ENCODE measurements around the gene APOBEC3A.
A peak's percentile ranks its signal among the peaks of the same experiment; 100 is the strongest.

APOBEC3A gene

GRCh38 chr22:38957046-38957770, at the start of gene APOBEC3A:
APOBEC3A (plus strand) TSS chr22:38957609; CDS start chr22:38957692, 83 bp downstream.
- DNase-seq (ENCODE audit: low spot score) = no peak

GRCh38 chr22:38907767-38908166, 49.6 kb upstream of the APOBEC3A start:
- DNase-seq (ENCODE audit: low spot score) = no peak

- no peak for DNase-seq (ENCODE audit: low spot score)
These were observed 46.0 kb upstream of the APOBEC3A start for GRCh38 chr22:38911434-38911833.

GRCh38 chr22:38919631-38920190, 37.7 kb upstream of the APOBEC3A start:
- no peak for DNase-seq (ENCODE audit: low spot score)

- no peak for DNase-seq (ENCODE audit: low spot score)
These were observed 36.3 kb upstream of the APOBEC3A start for GRCh38 chr22:38921120-38921519.

- DNase-seq (ENCODE audit: low spot score) = no peak
These were observed 35.6 kb upstream of the APOBEC3A start for GRCh38 chr22:38921806-38922205.

- peak; percentile 84 for DNase-seq (ENCODE audit: low spot score)
These were observed 33.7 kb upstream of the APOBEC3A start for GRCh38 chr22:38923463-38924346.

- DNase-seq (ENCODE audit: low spot score) = no peak
These were observed 33.0 kb upstream of the APOBEC3A start for GRCh38 chr22:38924347-38924952.

GRCh38 chr22:38925571-38926041, 31.8 kb upstream of the APOBEC3A start:
- DNase-seq (ENCODE audit: low spot score) = no peak

- no peak for DNase-seq (ENCODE audit: low spot score)
These were observed 30.2 kb upstream of the APOBEC3A start for GRCh38 chr22:38927033-38927781.

GRCh38 chr22:38930512-38930911, 26.9 kb upstream of the APOBEC3A start:
- DNase-seq (ENCODE audit: low spot score) = no peak

- no peak for DNase-seq (ENCODE audit: low spot score)
These were observed 22.4 kb upstream of the APOBEC3A start for GRCh38 chr22:38935023-38935422.

GRCh38 chr22:38935616-38936015, 21.8 kb upstream of the APOBEC3A start:
- no peak for DNase-seq (ENCODE audit: low spot score)

- DNase-seq (ENCODE audit: low spot score) = no peak
These were observed 20.8 kb upstream of the APOBEC3A start for GRCh38 chr22:38936562-38936961.

GRCh38 chr22:38937036-38937435, 20.4 kb upstream of the APOBEC3A start:
- no peak for DNase-seq (ENCODE audit: low spot score)

- DNase-seq (ENCODE audit: low spot score) = no peak
These were observed 19.9 kb upstream of the APOBEC3A start for GRCh38 chr22:38937541-38937940.

GRCh38 chr22:38938221-38938620, 19.2 kb upstream of the APOBEC3A start:
- no peak for DNase-seq (ENCODE audit: low spot score)

- DNase-seq (ENCODE audit: low spot score) = no peak
These were observed 18.5 kb upstream of the APOBEC3A start for GRCh38 chr22:38938925-38939324.

- DNase-seq (ENCODE audit: low spot score) = no peak
These were observed 16.5 kb upstream of the APOBEC3A start for GRCh38 chr22:38940811-38941384.

GRCh38 chr22:38941488-38941987, 15.9 kb upstream of the APOBEC3A start:
- DNase-seq (ENCODE audit: low spot score) = no peak

- no peak for DNase-seq (ENCODE audit: low spot score)
These were observed 14.7 kb upstream of the APOBEC3A start for GRCh38 chr22:38942702-38943101.
